K562 (cell line): ENCODE data around the gene OR56A4.

Experiments
- ELF1 ChIP-seq: fragments of 200-800 bp; sonication (Bioruptor generic); IDR thresholded peaks from 2 replicates; pipeline ENCODE4 v1.6.1; 2016; ENCODE audit warnings: missing genetic modification characterization, missing compliant biosample characterization
- FOXK2 ChIP-seq, 2 experiments: fragments of 450-650 bp; IDR thresholded peaks in 1 of 2; conservative IDR thresholded peaks in 1 of 2; 2 replicates each; pipeline ENCODE4 v1.6.1; 2016; ENCODE audit warnings: low read depth in 2 of 2, mild to moderate bottlenecking in 1 of 2
- MAZ ChIP-seq, 2 experiments: fragments of 450-650 bp in 1 of 2; sonication (generic) in 1 of 2; formaldehyde crosslinking; IDR thresholded peaks in 1 of 2; conservative IDR thresholded peaks in 1 of 2; 2 replicates each; pipeline versions ENCODE4 v1.4.0 to v1.5.0; 2020; ENCODE audit warnings: mild to moderate bottlenecking in 1 of 2, missing genetic modification reagents in 1 of 2
- MEF2D ChIP-seq: conservative IDR thresholded peaks from 2 replicates; pipeline ENCODE4 v1.6.1; 2016; ENCODE audit warnings: low read depth, missing genetic modification characterization, missing compliant biosample characterization
- NR3C1 ChIP-seq: sonication (generic); formaldehyde crosslinking; IDR thresholded peaks from 2 replicates; pipeline ENCODE4 v1.8.1; 2022; ENCODE audit warnings: missing genetic modification reagents
- POU5F1 ChIP-seq: fragments of 150-350 bp; IDR thresholded peaks from 2 replicates; pipeline ENCODE4 v1.6.1; 2014; ENCODE audit warnings: borderline replicate concordance, low read length, low read depth, mild to moderate bottlenecking; ENCODE audit not compliant: partially characterized antibody
- SREBF1 ChIP-seq: fragments of 150-350 bp; IDR thresholded peaks from 2 replicates; pipeline ENCODE4 v1.6.1; 2014; ENCODE audit warnings: antibody characterized with exemption, low read depth, low read length, borderline replicate concordance
- TF ChIP-seq, protein P1 (sequence below), 3 experiments: IDR thresholded peaks in 2 of 3; conservative IDR thresholded peaks in 1 of 3; 2 replicates each; pipeline ENCODE4 v1.5.1; 2011 to 2012; ENCODE audit warnings: low read length in 3 of 3, mild to moderate bottlenecking in 3 of 3, control low read depth in 2 of 3, improper control_type of control experiment in 1 of 3, inconsistent platforms in 1 of 3, low read depth in 1 of 3, mixed read lengths in 1 of 3, moderate library complexity in 1 of 3; ENCODE audit not compliant: insufficient read depth in 2 of 3
- TF ChIP-seq, protein P2 (sequence below), 2 experiments: fragments of 450-650 bp; conservative IDR thresholded peaks; 2 replicates each; pipeline ENCODE4 v1.6.1; 2017; ENCODE audit warnings: mild to moderate bottlenecking in 2 of 2, moderate library complexity in 2 of 2
- TF ChIP-seq, protein P3 (sequence below): sonication (generic); formaldehyde crosslinking; IDR thresholded peaks from 2 replicates; pipeline ENCODE4 v1.4.0; 2020; ENCODE audit warnings: mild to moderate bottlenecking, missing genetic modification reagents

DNA sequence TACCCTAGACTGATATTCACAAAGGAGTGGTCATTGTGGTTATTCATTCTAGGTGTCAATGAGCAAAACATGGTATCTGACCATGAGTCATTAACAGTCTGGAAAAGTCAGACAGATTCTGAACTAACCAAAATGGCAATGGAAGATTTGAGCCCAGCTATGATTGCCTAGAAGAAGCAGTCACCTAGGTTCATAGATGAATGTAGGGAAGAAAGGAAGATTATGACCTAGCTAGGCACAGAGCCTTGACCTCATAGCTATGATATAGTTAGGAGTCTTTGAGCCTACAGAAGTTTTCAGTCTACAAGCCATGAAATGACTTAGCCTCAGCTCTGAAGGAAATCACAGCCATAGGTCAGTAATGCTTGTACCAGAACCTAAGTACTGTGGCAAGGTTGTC is 351 bp downstream of the OR56A4 start:
- TF ChIP-seq, protein P1, sequence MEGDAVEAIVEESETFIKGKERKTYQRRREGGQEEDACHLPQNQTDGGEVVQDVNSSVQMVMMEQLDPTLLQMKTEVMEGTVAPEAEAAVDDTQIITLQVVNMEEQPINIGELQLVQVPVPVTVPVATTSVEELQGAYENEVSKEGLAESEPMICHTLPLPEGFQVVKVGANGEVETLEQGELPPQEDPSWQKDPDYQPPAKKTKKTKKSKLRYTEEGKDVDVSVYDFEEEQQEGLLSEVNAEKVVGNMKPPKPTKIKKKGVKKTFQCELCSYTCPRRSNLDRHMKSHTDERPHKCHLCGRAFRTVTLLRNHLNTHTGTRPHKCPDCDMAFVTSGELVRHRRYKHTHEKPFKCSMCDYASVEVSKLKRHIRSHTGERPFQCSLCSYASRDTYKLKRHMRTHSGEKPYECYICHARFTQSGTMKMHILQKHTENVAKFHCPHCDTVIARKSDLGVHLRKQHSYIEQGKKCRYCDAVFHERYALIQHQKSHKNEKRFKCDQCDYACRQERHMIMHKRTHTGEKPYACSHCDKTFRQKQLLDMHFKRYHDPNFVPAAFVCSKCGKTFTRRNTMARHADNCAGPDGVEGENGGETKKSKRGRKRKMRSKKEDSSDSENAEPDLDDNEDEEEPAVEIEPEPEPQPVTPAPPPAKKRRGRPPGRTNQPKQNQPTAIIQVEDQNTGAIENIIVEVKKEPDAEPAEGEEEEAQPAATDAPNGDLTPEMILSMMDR (IDR thresholded peaks at IDR 0.05 in 2 of 3, conservative IDR thresholded peaks at IDR 0.05 in 1 of 3; ENCODE audit: insufficient read depth in 2 of 3, low read depth in 1 of 3, low read length in 3 of 3): no peak
- no peak for TF ChIP-seq NR3C1 (CRISPR knock-in tag)
- TF ChIP-seq FOXK2 (conservative IDR thresholded peaks at IDR 0.05 in 1 of 2, IDR thresholded peaks at IDR 0.05 in 1 of 2; ENCODE audit: low read depth in 2 of 2): no peak
- no peak for TF ChIP-seq ELF1 (tag)
- TF ChIP-seq, protein P2, sequence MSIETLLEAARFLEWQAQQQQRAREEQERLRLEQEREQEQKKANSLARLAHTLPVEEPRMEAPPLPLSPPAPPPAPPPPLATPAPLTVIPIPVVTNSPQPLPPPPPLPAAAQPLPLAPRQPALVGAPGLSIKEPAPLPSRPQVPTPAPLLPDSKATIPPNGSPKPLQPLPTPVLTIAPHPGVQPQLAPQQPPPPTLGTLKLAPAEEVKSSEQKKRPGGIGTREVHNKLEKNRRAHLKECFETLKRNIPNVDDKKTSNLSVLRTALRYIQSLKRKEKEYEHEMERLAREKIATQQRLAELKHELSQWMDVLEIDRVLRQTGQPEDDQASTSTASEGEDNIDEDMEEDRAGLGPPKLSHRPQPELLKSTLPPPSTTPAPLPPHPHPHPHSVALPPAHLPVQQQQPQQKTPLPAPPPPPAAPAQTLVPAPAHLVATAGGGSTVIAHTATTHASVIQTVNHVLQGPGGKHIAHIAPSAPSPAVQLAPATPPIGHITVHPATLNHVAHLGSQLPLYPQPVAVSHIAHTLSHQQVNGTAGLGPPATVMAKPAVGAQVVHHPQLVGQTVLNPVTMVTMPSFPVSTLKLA (conservative IDR thresholded peaks at IDR 0.05): no peak
- no peak for TF ChIP-seq MAZ (CRISPR knock-in tag; conservative IDR thresholded peaks at IDR 0.05 in 1 of 2, IDR thresholded peaks at IDR 0.05 in 1 of 2)
- TF ChIP-seq, protein P3, sequence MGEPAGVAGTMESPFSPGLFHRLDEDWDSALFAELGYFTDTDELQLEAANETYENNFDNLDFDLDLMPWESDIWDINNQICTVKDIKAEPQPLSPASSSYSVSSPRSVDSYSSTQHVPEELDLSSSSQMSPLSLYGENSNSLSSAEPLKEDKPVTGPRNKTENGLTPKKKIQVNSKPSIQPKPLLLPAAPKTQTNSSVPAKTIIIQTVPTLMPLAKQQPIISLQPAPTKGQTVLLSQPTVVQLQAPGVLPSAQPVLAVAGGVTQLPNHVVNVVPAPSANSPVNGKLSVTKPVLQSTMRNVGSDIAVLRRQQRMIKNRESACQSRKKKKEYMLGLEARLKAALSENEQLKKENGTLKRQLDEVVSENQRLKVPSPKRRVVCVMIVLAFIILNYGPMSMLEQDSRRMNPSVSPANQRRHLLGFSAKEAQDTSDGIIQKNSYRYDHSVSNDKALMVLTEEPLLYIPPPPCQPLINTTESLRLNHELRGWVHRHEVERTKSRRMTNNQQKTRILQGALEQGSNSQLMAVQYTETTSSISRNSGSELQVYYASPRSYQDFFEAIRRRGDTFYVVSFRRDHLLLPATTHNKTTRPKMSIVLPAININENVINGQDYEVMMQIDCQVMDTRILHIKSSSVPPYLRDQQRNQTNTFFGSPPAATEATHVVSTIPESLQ (CRISPR knock-in tag): no peak
- no peak for TF ChIP-seq POU5F1
- no peak for TF ChIP-seq MEF2D (tag)
- TF ChIP-seq SREBF1: no peak
